Heart right ventricle (tissue), 16 donors: ENCODE measurements around the gene TPP1. TPM values are rescaled to one million over a fixed set of nuclear protein-coding genes. Genes with fewer than 3 reads are reported as not detected.

Experiments
- ATAC-seq, 8 donors: fragments of 200-7000 bp; cut with Tn5 transposase; one replicate each; pipeline ENCODE4 v1.9.1; 2020; ENCODE audit warnings: mild to moderate bottlenecking in 8 of 8, moderate library complexity in 8 of 8, moderate number of reproducible peaks in 1 of 8
- DNase-seq, 2 donors: peaks; one replicate each; pipeline ENCODE4 v3.0.0-alpha.2; 2020
- H3K27ac ChIP-seq, 10 donors: fragments of 200-600 bp; sonication (generic) in 2 of 10; one replicate each; pipeline versions ENCODE4 v1.5.0 to v1.8.0; 2020 to 2022; ENCODE audit warnings: mild to moderate bottlenecking in 3 of 10
- H3K27me3 ChIP-seq, 7 donors: fragments of 200-600 bp; one replicate each; pipeline ENCODE4 v1.8.0; 2021 to 2022; ENCODE audit warnings: mild to moderate bottlenecking in 2 of 7
- H3K36me3 ChIP-seq, 9 donors: fragments of 200-600 bp; sonication (generic) in 1 of 9; one replicate each; pipeline versions ENCODE4 v1.5.0 to v1.8.0; 2020 to 2022; ENCODE audit warnings: mild to moderate bottlenecking in 2 of 9
- H3K4me1 ChIP-seq, 9 donors: fragments of 200-600 bp; sonication (generic) in 1 of 9; one replicate each; pipeline versions ENCODE4 v1.5.0 to v1.8.0; 2020 to 2022; ENCODE audit warnings: mild to moderate bottlenecking in 4 of 9
- H3K4me3 ChIP-seq, 10 donors: fragments of 200-600 bp; sonication (generic) in 2 of 10; one replicate each; pipeline versions ENCODE4 v1.5.0 to v1.8.0; 2020 to 2022; ENCODE audit warnings: mild to moderate bottlenecking in 7 of 10, moderate library complexity in 2 of 10
- H3K9me3 ChIP-seq, 11 donors: fragments of 200-600 bp in 10 of 11; sonication (generic) in 2 of 11; one replicate each; pipeline versions ENCODE4 v1.5.0 to v1.8.0; 2013 to 2022; ENCODE audit warnings: mild to moderate bottlenecking in 2 of 11, control low read depth in 1 of 11, moderate library complexity in 1 of 11
- WGBS, 2 donors: extraction: QIAGEN DNeasy Blood & Tissue Kit; methylation state at CpG; one replicate each; pipeline ENCODE4 v1.1.7; 2013; ENCODE audit warnings: inconsistent platforms in 1 of 2; 5-methylcytosine and 5-hydroxymethylcytosine counted together
- intact Hi-C, 10 donors: fragments of 100-400 bp; cut with DNase I; formaldehyde crosslinking; loops; one replicate each; pipeline versions ENCODE4 v1.11.1 to v1.14.2; 2022
- polyA plus RNA-seq, 2 donors: library from polyadenylated mRNA; stranded (reverse); fragments of 200-250 nt; gene quantifications; one replicate each; pipeline ENCODE4 v1.2.3, GENCODE V29; 2013
- total RNA-seq, 10 donors: library from RNA; stranded (reverse); fragmentation: NEBNext Ultra II Directional in 3 of 10; extraction: Animal tissue kit (Norgen Biotek cat#: 25700) in 3 of 10; gene quantifications; one replicate each; pipeline versions ENCODE4 v1.2.1 to v1.2.4, GENCODE V29; 2021 to 2023
- TF ChIP-seq, protein P1 (sequence below), 9 donors: fragments of 200-600 bp; sonication (generic) in 2 of 9; IDR thresholded peaks; one replicate each; pipeline versions ENCODE4 v1.5.0 to v1.8.0; 2021 to 2022; ENCODE audit warnings: antibody characterized with exemption in 9 of 9, mild to moderate bottlenecking in 5 of 9, moderate library complexity in 1 of 9
- donor health status: Arrhythmogenic right ventricular cardiomyopathy.
- donor health status: ischemic (EF 13 %, LVEDD 7.1; RV severe dilation, severe dysfunction).
- donor health status: healthy with polysubstance abuse.
- donor health status: DM: no; HTN: yes; CAD: no.
- donor health status: DM: no; HTN: no; CAD: no.
- donor health status: ischemic (EF 25% LVEDD 6.9; RV normal size, moderate dysfunction).
- donor health status: ischemic (EF 25% LVEDD 5.7; RV mildly dilated, moderate dysfunction).
- donor health status: healthy.
- donor health status: DM: yes; HTN: yes; CAD: no.
- donor health status: Ischemic cardiomyopathy.
- donor health status: ischemic (EF 35%, LVEDD 5.7; RV mildly dilated, moderate dysfunction).
- donor health status: nonischemic (EF 11% LVEDD 7.7; RV severe dilation, severe dysfunction).
- donor health status: DM: yes; HTN: yes; CAD: no.
- donor health status: PGD.
- donor health status: ischemic (EF 29% LVEDD 5.4; RV normal size, mild dysfunction).
- donor health status: nonischemic (EF 23%, LVEDD 6.1; RV moderate dilation, normal function).

TPP1 gene
- total and polyA plus RNA-seq, 12 donors = 31.9 to 132 (median 66.2) TPM

DNA sequence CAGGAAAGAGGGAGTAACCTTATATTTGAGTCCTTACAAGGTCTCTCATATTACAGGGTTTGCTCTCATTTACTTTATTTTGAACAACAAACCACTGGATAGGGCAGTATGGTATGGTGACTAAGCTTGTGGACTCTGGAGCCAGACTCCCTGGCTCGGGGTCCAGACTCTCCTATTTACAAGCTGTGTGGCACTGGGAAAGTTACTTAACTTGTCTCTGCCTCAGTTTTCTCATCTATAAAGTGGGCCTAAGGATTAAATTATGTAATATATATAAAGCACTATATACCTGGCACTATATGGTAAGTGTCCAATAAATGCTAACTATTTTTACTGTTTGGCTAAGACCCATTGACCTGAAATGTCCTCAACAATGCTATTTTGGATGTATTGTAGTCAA is 38.1 kb upstream of the TPP1 start:
- intact Hi-C loops = no loop called here
- Histone ChIP-seq H3K27me3 (peaks cover 0 to 27% (median 0%) of the 10 kb centered on the region in 7 donors), H3K9me3 (no peaks in the 10 kb centered on the region), H3K36me3 (no peaks in the 10 kb centered on the region), H3K27ac (peak overlapping the region in 1 of 10 donors; percentile 91), H3K4me3 (no peak overlapping the region), H3K4me1 (peaks cover 8 to 47% (median 16%) of the 10 kb centered on the region in 9 donors)
- ATAC-seq = no peak
- no peak for DNase-seq
- TF ChIP-seq, protein P1, sequence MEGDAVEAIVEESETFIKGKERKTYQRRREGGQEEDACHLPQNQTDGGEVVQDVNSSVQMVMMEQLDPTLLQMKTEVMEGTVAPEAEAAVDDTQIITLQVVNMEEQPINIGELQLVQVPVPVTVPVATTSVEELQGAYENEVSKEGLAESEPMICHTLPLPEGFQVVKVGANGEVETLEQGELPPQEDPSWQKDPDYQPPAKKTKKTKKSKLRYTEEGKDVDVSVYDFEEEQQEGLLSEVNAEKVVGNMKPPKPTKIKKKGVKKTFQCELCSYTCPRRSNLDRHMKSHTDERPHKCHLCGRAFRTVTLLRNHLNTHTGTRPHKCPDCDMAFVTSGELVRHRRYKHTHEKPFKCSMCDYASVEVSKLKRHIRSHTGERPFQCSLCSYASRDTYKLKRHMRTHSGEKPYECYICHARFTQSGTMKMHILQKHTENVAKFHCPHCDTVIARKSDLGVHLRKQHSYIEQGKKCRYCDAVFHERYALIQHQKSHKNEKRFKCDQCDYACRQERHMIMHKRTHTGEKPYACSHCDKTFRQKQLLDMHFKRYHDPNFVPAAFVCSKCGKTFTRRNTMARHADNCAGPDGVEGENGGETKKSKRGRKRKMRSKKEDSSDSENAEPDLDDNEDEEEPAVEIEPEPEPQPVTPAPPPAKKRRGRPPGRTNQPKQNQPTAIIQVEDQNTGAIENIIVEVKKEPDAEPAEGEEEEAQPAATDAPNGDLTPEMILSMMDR (IDR thresholded peaks at IDR 0.05) = no peak
- 91 to 92% methylated on average over 1 of the region's 1 CpG for WGBS, 2 donors

DNA sequence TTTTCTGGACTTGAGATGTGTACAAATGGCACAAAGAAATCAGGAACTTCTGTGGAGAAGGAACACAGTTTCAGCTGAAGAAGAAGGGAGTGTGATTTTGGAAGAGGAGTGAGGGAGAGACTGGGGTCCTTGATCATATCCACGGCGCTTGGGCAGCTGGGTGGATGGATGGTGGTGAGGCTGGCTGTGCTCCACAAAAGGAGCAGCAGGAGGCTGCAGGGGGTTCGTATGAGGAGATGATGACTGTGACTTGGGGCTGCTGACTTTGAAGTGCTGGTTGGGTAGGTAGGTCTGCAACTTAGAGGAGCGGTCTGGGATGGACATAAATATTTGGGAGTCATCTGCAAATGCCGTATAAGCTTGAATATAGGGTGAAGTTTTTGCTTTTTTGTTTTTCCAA is 37.7 kb upstream of the TPP1 start:
- WGBS, 2 donors = 80 to 89% methylated on average over 5 of the region's 5 CpGs
- Histone ChIP-seq H3K27ac (peak overlapping the region in 4 of 10 donors; percentile 85 to 91 (median 88)), H3K4me3 (peak overlapping the region in 2 of 10 donors; percentile 1 to 58), H3K36me3 (no peaks in the 10 kb centered on the region), H3K9me3 (no peaks in the 10 kb centered on the region), H3K4me1 (peaks cover 8 to 51% (median 18%) of the 10 kb centered on the region in 9 donors), H3K27me3 (peaks cover 0 to 27% (median 0%) of the 10 kb centered on the region in 7 donors)
- no peak for DNase-seq
- TF ChIP-seq, protein P1 (IDR thresholded peaks at IDR 0.05) = no peak
- ATAC-seq = no peak
- intact Hi-C loops = no loop called here

DNA sequence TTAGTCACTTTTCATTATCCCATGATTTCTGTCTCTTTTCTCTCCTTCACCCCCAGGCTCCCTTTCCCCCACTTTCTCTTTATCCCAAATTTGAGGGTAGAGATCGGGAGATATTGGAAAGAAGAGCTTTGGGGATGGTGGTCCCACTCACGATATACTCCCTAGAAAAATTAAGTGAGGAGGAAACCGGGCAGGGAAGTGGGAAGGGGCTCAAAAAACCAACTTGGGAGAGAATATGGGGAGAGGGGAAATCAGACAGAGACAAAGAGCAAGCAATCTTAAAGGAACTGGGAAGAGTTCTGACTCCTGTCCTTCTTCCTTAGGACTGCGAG is 37.3 kb upstream of the TPP1 start:
- no peaks in the 10 kb centered on the region for H3K9me3 ChIP-seq
- H3K27me3 ChIP-seq = peaks cover 0 to 27% (median 0%) of the 10 kb centered on the region in 7 donors
- ATAC-seq (no peak), DNase-seq (no peak)
- WGBS, 2 donors = 67 to 76% methylated on average over 4 of the region's 4 CpGs
- TF ChIP-seq, protein P1 (IDR thresholded peaks at IDR 0.05) = no peak
- H3K4me3 ChIP-seq = peak overlapping the region in 8 of 10 donors; percentile 43 to 61 (median 58)
- H3K4me1 ChIP-seq = peaks cover 8 to 55% (median 21%) of the 10 kb centered on the region in 9 donors
- H3K36me3 ChIP-seq = no peaks in the 10 kb centered on the region
- H3K27ac ChIP-seq = peak overlapping the region in 6 of 10 donors; percentile 78 to 91 (median 86)
- intact Hi-C loops = no loop called here

DNA sequence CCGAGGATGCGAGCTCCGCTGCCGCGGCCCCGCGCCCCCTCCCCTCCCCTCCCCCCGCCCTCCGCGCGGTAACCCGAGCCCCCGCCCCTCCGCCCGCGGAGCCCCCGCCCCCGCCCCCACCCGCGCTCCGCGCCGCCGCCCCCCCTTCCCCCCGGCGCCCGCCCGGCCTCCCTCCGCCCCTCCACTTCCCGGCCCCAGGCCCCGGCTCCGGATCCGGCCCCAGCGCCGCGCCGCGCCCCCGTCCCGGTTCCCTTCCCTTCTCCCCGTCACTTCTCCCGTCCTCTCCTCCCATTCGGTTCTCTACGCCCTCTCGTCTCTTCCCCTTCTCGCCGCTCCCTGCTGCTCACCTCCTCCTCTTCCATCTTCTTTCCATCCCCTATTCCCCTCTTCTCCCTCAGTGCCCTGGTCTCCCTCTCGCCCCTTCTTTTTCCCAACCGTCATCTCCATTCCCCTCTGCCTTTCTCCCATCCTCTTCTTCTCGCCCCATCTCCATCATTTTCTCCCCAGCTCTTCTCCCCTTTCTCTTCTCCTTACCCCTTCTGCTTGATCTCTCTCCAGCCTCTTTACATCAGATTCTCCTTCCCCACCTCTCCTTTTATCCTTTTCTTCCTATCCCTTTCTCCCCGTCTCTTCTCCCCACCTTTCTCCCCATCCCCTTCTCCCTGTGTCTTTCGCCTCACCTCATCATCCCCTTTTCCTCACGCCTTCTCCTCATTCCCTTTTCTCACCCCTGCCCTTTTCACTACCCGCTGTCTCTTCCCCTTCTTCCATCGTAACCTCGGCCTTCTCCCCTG is 36.8 kb upstream of the TPP1 start, which contains the start of gene DCHS1:
Gene DCHS1 (minus strand): TSS at position 20 of the 794 bp plus-strand sequence. CDS start 14,196 bp downstream, outside the sequence.
- no peaks in the 10 kb centered on the region for H3K9me3 ChIP-seq
- peak within 1 kb of the TSS; percentile 19 to 61 (median 54) for H3K4me3 ChIP-seq
- H3K36me3 ChIP-seq = no peaks in the 10 kb centered on the region
- H3K27ac ChIP-seq = peak within 1 kb of the TSS; percentile 57 to 91 (median 81)
- H3K27me3 ChIP-seq = peaks cover 0 to 27% (median 0%) of the 10 kb centered on the region in 7 donors
- ATAC-seq (peak in 7 of 8 donors; percentile 54 to 73 (median 67)), DNase-seq (peak; percentile 54 to 60)
- intact Hi-C loops = no loop called here
- TF ChIP-seq, protein P1 (IDR thresholded peaks at IDR 0.05) = no peak
- peaks cover 8 to 59% (median 21%) of the 10 kb centered on the region in 9 donors for H3K4me1 ChIP-seq
- 10 to 28% methylated on average over 14 to 39 of the region's 56 CpGs for WGBS, 2 donors
